HL-60/S4 (cell line): Measurements from ENCODE around the gene GPR75.

Experiments used
- in situ Hi-C: fragments of 300-500 bp; cut with MboI; formaldehyde crosslinking; loops from 2 replicates; pipeline ENCODE4 v1.14.3; 2022; ENCODE audit warnings: low sequenced_read_pairs

Gene GPR75

GRCh38 chr2:53859206-53860181 is at the start of gene GPR75:
GPR75 (minus strand) TSS chr2:53859967; CDS start chr2:53854756, 5,211 bp downstream.
- in situ Hi-C loops = no loop called here

DNA sequence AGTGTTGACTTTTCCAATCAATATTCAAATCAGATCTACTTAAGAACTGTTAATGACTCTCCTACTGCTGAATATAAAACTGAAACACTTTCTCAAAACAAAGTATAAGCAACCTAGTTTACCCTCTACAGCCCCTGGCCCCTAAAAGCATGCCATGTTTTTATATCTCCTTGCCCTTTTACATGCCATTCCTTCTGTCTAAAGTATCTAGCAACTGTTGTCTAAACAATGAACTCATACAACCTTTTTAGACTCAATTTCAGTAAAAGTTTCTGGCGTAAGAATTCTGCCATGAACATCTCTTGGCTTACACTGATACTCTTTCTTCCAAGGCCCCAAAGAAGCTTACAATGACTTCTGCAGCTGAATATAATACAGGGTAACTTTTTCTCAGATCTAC is 47.8 kb upstream of the GPR75 start:
- in situ Hi-C loops = no loop called here

DNA sequence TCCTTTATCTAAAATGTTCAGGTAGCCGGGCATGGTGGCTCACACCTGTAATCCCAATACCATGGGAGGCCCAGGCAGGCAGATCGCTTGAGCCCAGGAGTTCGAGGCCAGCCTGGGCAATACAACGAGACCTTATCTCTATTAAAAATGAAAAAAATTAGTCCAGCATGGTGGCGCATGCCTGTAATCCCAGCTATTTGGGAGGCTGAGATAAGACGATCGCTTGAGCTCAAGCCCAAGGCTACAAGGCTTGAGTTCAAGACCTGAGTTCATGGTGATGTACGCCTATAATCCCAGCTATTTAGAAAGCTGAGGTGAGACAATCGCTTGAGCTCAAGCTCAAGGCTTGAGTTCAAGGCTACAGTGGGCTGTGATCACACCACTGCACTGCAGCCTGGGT is 45.6 kb upstream of the GPR75 start:
- in situ Hi-C loops = no loop called here

DNA sequence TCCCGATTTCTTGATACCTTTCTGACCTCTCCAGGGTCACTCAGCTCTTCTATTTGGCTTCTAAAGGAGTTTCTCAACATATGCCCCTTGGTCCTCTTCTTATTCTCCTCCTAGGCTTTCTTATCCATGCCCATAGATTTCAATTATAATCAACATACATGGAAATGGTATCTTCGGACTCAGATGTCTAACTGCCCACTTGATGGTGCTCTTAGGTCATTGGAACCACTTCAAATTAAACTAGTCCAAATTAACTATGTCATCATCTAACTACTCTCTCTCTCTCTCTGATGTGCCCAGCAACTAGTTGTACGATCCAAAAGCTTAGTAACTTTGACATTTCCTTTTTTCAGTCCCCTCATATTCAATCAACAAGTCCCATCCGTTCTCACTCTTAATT is 43.2 kb upstream of the GPR75 start:
- in situ Hi-C loops = no loop called here

GRCh38 chr2:53901192-53901591 is 41.4 kb upstream of the GPR75 start:
- in situ Hi-C loops = no loop called here

GRCh38 chr2:53896864-53897263 is 37.1 kb upstream of the GPR75 start:
- in situ Hi-C loops = no loop called here

- in situ Hi-C loops = no loop called here
These were observed 26.9 kb upstream of the GPR75 start for GRCh38 chr2:53886406-53887280.

DNA sequence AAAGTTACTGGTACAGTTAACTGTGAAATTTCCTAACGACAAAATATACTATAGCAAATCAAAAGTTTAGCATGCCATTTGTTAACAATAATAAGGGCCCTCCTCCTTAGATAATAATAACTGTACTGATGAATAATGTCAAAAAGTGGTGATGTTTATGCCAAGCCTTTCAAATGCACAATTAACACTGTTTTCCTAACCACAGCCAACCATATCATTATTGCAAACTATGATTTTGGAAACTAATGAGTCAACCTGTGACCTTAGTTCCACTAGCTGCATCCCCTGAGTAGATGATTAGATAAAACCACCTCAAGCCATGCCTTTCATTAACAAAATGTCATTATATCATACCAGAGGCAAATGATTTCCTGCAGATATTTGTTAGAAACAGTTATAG is 25.1 kb upstream of the GPR75 start:
- in situ Hi-C loops = no loop called here

- in situ Hi-C loops = no loop called here
These were observed 22.2 kb upstream of the GPR75 start for GRCh38 chr2:53881986-53882385.

- in situ Hi-C loops = no loop called here
These were observed 21.6 kb upstream of the GPR75 start for GRCh38 chr2:53881360-53881759.

DNA sequence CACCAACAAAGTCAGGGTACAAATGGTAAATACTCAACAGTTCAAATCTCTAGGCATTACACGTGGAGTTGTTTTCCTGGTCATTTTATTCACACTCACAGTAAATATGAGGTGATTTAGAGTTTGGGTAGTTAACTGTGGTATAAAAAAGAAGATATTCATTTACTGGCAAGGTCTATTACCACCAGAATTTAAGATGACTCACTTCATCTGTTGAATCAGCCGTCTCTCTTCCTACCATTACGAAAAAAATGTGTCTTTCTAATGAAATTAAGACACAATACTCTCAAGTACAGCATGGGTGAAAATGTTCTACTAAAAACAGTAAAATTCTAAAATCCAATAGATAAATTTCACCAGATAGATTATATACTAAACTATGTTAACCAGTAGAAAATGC is 21.0 kb upstream of the GPR75 start:
- in situ Hi-C loops = no loop called here

GRCh38 chr2:53877556-53877955 is 17.8 kb upstream of the GPR75 start:
- in situ Hi-C loops = no loop called here

DNA sequence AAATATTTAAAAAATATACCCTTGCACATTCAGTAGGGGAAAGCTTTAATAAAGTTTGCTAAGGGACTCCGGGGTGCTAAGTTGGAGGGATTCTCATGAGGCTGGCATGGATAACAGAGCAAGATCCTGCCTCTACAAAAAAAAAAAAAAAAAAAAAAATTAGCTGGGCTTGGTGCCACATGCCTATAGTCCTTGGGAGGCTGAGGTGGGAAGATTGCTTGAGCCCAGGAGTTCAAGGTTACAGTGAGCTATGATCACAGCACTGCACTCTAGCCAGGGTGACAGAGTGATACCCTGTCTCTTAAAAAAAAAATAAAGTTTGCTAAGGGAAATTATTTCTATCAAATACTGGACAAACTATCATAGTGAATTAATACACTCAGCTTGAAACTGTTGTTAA is 17.3 kb upstream of the GPR75 start:
- in situ Hi-C loops = no loop called here

- in situ Hi-C loops = no loop called here
These were observed 14.7 kb upstream of the GPR75 start for GRCh38 chr2:53874401-53874950.

DNA sequence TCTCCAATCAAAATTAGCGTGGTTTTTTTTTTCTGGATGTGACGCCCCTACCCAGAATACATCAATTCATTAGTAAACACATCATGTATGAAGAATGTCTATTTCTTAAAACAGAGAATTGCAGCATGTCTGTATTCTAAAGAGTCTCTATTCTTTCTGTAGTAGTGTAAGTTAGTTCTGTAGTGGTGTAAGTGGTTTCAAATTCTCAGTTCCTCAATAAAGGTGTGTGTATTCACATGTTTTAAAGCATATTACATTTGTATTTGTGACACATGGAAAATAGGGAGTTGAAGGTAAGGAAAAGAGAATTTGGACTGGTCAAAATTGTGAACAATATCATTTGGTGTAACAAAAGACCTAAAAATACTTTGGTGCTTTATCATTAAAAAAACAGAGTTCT is 8.0 kb upstream of the GPR75 start:
- in situ Hi-C loops = no loop called here

DNA sequence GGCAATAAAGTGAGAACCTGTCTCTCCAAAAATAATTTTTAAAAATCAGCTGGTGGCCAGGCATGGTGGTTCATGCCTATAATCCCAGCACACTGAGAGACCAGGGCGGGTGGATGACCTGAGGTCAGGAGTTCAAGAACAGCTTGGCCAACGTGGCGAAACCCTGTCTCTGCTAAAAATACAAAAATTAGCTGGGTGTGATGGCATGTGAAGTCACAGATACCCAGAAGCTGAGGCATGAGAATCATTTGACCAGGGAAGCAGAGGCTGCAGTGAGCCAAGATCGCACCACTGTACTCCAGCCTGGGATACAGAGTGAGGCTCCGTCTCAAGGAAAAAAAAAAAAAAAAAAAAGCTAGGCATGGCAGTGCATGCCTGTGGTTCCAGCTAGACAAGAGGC is 7.4 kb upstream of the GPR75 start:
- in situ Hi-C loops = no loop called here

GRCh38 chr2:53865962-53866361 is 6.2 kb upstream of the GPR75 start:
- in situ Hi-C loops = no loop called here

GRCh38 chr2:53865264-53865663 is 5.5 kb upstream of the GPR75 start:
- in situ Hi-C loops = no loop called here

- in situ Hi-C loops = no loop called here
These were observed 3.9 kb upstream of the GPR75 start for GRCh38 chr2:53863538-53864227.

- in situ Hi-C loops = no loop called here
These were observed 2.1 kb upstream of the GPR75 start for GRCh38 chr2:53861824-53862223.

- in situ Hi-C loops = no loop called here
These were observed 3.5 kb downstream of the GPR75 start for GRCh38 chr2:53856272-53856671.
